HEK293 (cell line): ENCODE measurements around the gene MAGI2.

ENCODE experiments used
- CTCF ChIA-PET: fragments of 350-600 bp; formaldehyde crosslinking; extraction: SDS; loops from one replicate; lab custom pipeline; 2021; ENCODE audit warnings: antibody characterized with exemption; lab: Yijun Ruan, JAX
- POLR2A ChIA-PET: fragments of 300-600 bp; formaldehyde crosslinking; extraction: SDS; loops from one replicate; lab custom pipeline; 2020; ENCODE audit warnings: antibody characterized with exemption, inconsistent platforms; lab: Yijun Ruan, JAX
- H3K27ac ChIP-seq: fragments of 200-500 bp; sonication (Bioruptor generic); 2 replicates; pipeline ENCODE4 v1.5.1; 2014; ENCODE audit warnings: low read depth, low read length, control low read depth, inconsistent platforms; ENCODE audit errors: extremely low read depth
- H3K36me3 ChIP-seq, 2 experiments: fragments of 200-500 bp in 1 of 2; sonication (Bioruptor generic) in 1 of 2; 1 replicate in 1 of 2; 2 replicates in 1 of 2; pipeline ENCODE4 v1.5.1; 2014 to 2017; ENCODE audit warnings: inconsistent platforms in 2 of 2, low read length in 2 of 2; ENCODE audit not compliant: control insufficient read depth in 2 of 2, insufficient read depth in 1 of 2
- H3K4me1 ChIP-seq: fragments of 200-500 bp; sonication (Bioruptor generic); 2 replicates; pipeline ENCODE4 v1.5.1; 2014; ENCODE audit warnings: mild to moderate bottlenecking, low read length, inconsistent platforms; ENCODE audit not compliant: control insufficient read depth, insufficient read depth
- H3K4me3 ChIP-seq: 2 replicates; pipeline ENCODE4 v1.5.1; 2011; ENCODE audit warnings: low read depth, mild to moderate bottlenecking, control low read depth, low read length, moderate library complexity
- H3K9me3 ChIP-seq: fragments of 200-500 bp; sonication (Bioruptor generic); 2 replicates; pipeline ENCODE4 v1.5.1; 2014; ENCODE audit warnings: low read depth, low read length, inconsistent platforms; ENCODE audit not compliant: control insufficient read depth, insufficient read depth
- KLF8 ChIP-seq: fragments of 450-650 bp; formaldehyde crosslinking; IDR thresholded peaks from 2 replicates; pipeline ENCODE4 v1.5.1; 2016; ENCODE audit warnings: missing biosample characterization, missing genetic modification characterization
- SCRT2 ChIP-seq: fragments of 450-650 bp; formaldehyde crosslinking; IDR thresholded peaks from 2 replicates; pipeline ENCODE4 v1.5.1; 2016; ENCODE audit warnings: missing biosample characterization, missing genetic modification characterization
- ZBTB21 ChIP-seq: fragments of 450-650 bp; formaldehyde crosslinking; IDR thresholded peaks from 2 replicates; pipeline ENCODE4 v1.5.1; 2017; ENCODE audit warnings: missing biosample characterization, missing genetic modification characterization
- ZFP3 ChIP-seq: fragments of 450-650 bp; formaldehyde crosslinking; IDR thresholded peaks from 2 replicates; pipeline ENCODE4 v1.5.1; 2016; ENCODE audit warnings: low read depth, missing biosample characterization, missing genetic modification characterization
- ZNF280C ChIP-seq: fragments of 450-650 bp; formaldehyde crosslinking; IDR thresholded peaks from 2 replicates; pipeline ENCODE4 v1.5.1; 2016; ENCODE audit warnings: missing biosample characterization, missing genetic modification characterization
- ZNF280D ChIP-seq: fragments of 450-650 bp; formaldehyde crosslinking; IDR thresholded peaks from 2 replicates; pipeline ENCODE4 v1.5.1; 2016; ENCODE audit warnings: missing biosample characterization, missing genetic modification characterization
- ZNF324 ChIP-seq: fragments of 450-650 bp; formaldehyde crosslinking; IDR thresholded peaks from 2 replicates; pipeline ENCODE4 v1.5.1; 2016; ENCODE audit warnings: missing biosample characterization, missing genetic modification characterization
- ZNF558 ChIP-seq: fragments of 450-650 bp; formaldehyde crosslinking; IDR thresholded peaks from 2 replicates; pipeline ENCODE4 v1.5.1; 2016; ENCODE audit warnings: missing biosample characterization, missing genetic modification characterization
- ZNF670 ChIP-seq: fragments of 450-650 bp; formaldehyde crosslinking; IDR thresholded peaks from 2 replicates; pipeline ENCODE4 v1.5.1; 2016; ENCODE audit warnings: missing biosample characterization, missing genetic modification characterization, low read depth
- TF ChIP-seq, protein P1 (sequence below): fragments of 450-650 bp; formaldehyde crosslinking; IDR thresholded peaks from 2 replicates; pipeline ENCODE4 v1.5.1; 2016; ENCODE audit warnings: missing biosample characterization, missing genetic modification characterization

Gene MAGI2

GRCh38 chr7:78081888-78082287, 1371.6 kb downstream of the MAGI2 start:
- Histone ChIP-seq H3K4me1 (no peaks in the 10 kb centered on the region), H3K9me3 (no peaks in the 10 kb centered on the region), H3K36me3 (no peaks in the 10 kb centered on the region), H3K4me3 (no peak overlapping the region), H3K27ac (no peak overlapping the region)
- TF ChIP-seq ZNF670 (no peak), KLF8 (tag by site-specific recombination) (no peak), SCRT2 (no peak), ZNF280C (no peak), ZNF280D (tag by site-specific recombination) (no peak)
- ChIA-PET POLR2A (no interaction called here), CTCF (no interaction called here)

- no peak overlapping the region for H3K4me3 ChIP-seq
- H3K4me1 ChIP-seq: no peaks in the 10 kb centered on the region
- POLR2A ChIA-PET: no interaction called here
- H3K27ac ChIP-seq: no peak overlapping the region
- no peaks in the 10 kb centered on the region for H3K36me3 ChIP-seq
- TF ChIP-seq ZFP3 (tag by site-specific recombination) (0 out of 2 replicates have a peak, but pooled peaks have one; percentile 11), ZNF324 (tag by site-specific recombination) (no peak), ZNF280C (no peak)
- TF ChIP-seq, protein P1, sequence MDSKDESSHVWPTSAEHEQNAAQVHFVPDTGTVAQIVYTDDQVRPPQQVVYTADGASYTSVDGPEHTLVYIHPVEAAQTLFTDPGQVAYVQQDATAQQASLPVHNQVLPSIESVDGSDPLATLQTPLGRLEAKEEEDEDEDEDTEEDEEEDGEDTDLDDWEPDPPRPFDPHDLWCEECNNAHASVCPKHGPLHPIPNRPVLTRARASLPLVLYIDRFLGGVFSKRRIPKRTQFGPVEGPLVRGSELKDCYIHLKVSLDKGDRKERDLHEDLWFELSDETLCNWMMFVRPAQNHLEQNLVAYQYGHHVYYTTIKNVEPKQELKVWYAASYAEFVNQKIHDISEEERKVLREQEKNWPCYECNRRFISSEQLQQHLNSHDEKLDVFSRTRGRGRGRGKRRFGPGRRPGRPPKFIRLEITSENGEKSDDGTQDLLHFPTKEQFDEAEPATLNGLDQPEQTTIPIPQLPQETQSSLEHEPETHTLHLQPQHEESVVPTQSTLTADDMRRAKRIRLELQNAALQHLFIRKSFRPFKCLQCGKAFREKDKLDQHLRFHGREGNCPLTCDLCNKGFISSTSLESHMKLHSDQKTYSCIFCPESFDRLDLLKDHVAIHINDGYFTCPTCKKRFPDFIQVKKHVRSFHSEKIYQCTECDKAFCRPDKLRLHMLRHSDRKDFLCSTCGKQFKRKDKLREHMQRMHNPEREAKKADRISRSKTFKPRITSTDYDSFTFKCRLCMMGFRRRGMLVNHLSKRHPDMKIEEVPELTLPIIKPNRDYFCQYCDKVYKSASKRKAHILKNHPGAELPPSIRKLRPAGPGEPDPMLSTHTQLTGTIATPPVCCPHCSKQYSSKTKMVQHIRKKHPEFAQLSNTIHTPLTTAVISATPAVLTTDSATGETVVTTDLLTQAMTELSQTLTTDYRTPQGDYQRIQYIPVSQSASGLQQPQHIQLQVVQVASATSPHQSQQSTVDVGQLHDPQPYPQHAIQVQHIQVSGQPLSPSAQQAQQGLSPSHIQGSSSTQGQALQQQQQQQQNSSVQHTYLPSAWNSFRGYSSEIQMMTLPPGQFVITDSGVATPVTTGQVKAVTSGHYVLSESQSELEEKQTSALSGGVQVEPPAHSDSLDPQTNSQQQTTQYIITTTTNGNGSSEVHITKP (tag by site-specific recombination): no peak
- TF ChIP-seq, all 188 proteins: peak for 1
- H3K9me3 ChIP-seq: no peaks in the 10 kb centered on the region
- CTCF ChIA-PET: no interaction called here
These were observed 1372.1 kb downstream of the MAGI2 start for GRCh38 chr7:78081344-78081743.

- no peaks in the 10 kb centered on the region for H3K4me1 ChIP-seq
- POLR2A ChIA-PET: no interaction called here
- H3K4me3 ChIP-seq: no peak overlapping the region
- no peaks in the 10 kb centered on the region for H3K36me3 ChIP-seq
- H3K27ac ChIP-seq: no peak overlapping the region
- H3K9me3 ChIP-seq: no peaks in the 10 kb centered on the region
- TF ChIP-seq ZNF558 (tag by site-specific recombination) (no peak), ZBTB21 (tag by site-specific recombination) (no peak)
- TF ChIP-seq, all 188 proteins: peak for 0
- CTCF ChIA-PET: no interaction called here
These were observed 1372.7 kb downstream of the MAGI2 start for GRCh38 chr7:78080811-78081210.
